H9 (cell line): ENCODE results near the gene KNSTRN. TPM values are rescaled to one million over a fixed set of nuclear protein-coding genes. Genes with fewer than 3 reads are reported as not detected.

Experiments used
- DNase-seq: peaks from one replicate; pipeline ENCODE4 v3.0.0-alpha.2; 2017
- H2AFZ ChIP-seq: one replicate; pipeline ENCODE4 v1.6.1; 2013; ENCODE audit warnings: mild to moderate bottlenecking, low read length, control low read depth, moderate library complexity
- H2AK5ac ChIP-seq: 2 replicates; pipeline ENCODE4 v1.6.1; 2013; ENCODE audit warnings: low read length, control low read depth, mixed read lengths; ENCODE audit not compliant: insufficient read length
- H2BK120ac ChIP-seq: one replicate; pipeline ENCODE4 v1.6.1; 2013; ENCODE audit warnings: low read depth, mild to moderate bottlenecking, low read length, control low read depth, inconsistent platforms; ENCODE audit not compliant: poor library complexity, severe bottlenecking
- H2BK12ac ChIP-seq: 2 replicates; pipeline ENCODE4 v1.6.1; 2013; ENCODE audit warnings: low read length, control low read depth, mixed read lengths, low read depth; ENCODE audit not compliant: insufficient read length
- H2BK15ac ChIP-seq: 2 replicates; pipeline ENCODE4 v1.6.1; 2013; ENCODE audit warnings: low read depth, low read length, control low read depth
- H2BK20ac ChIP-seq: one replicate; pipeline ENCODE4 v1.6.1; 2013; ENCODE audit warnings: low read depth, mild to moderate bottlenecking, low read length, control low read depth, inconsistent platforms; ENCODE audit not compliant: poor library complexity, severe bottlenecking
- H2BK5ac ChIP-seq: 2 replicates; pipeline ENCODE4 v1.6.1; 2013; ENCODE audit warnings: low read length, control low read depth, mixed read lengths; ENCODE audit not compliant: insufficient read length
- H3K14ac ChIP-seq: 2 replicates; pipeline ENCODE4 v1.6.1; 2013; ENCODE audit warnings: low read length, control low read depth; ENCODE audit not compliant: insufficient read depth
- H3K18ac ChIP-seq: 2 replicates; pipeline ENCODE4 v1.6.1; 2013; ENCODE audit warnings: low read depth, mild to moderate bottlenecking, mixed read lengths, low read length, control low read depth; ENCODE audit not compliant: insufficient read length
- H3K23ac ChIP-seq: 2 replicates; pipeline ENCODE4 v1.6.1; 2013; ENCODE audit warnings: low read length, control low read depth, mixed read lengths, low read depth; ENCODE audit not compliant: insufficient read length
- H3K23me2 ChIP-seq: 2 replicates; pipeline ENCODE4 v1.6.1; 2013; ENCODE audit warnings: low read depth, mild to moderate bottlenecking, mixed read lengths, low read length, control low read depth; ENCODE audit not compliant: insufficient read length, poor library complexity, severe bottlenecking
- H3K27ac ChIP-seq: 2 replicates; pipeline ENCODE4 v1.5.1; 2013; ENCODE audit warnings: low read length, control low read depth, mixed read lengths, low read depth; ENCODE audit not compliant: insufficient read length
- H3K27me3 ChIP-seq: 2 replicates; pipeline ENCODE4 v1.6.1; 2013; ENCODE audit warnings: low read length, control low read depth, inconsistent platforms; ENCODE audit not compliant: insufficient read depth
- H3K4ac ChIP-seq: 2 replicates; pipeline ENCODE4 v1.6.1; 2013; ENCODE audit warnings: low read depth, mild to moderate bottlenecking, control low read depth, inconsistent platforms, low read length, moderate library complexity
- H3K4me1 ChIP-seq: 2 replicates; pipeline ENCODE4 v1.6.1; 2013; ENCODE audit warnings: low read length, control low read depth, inconsistent platforms; ENCODE audit not compliant: insufficient read depth
- H3K4me2 ChIP-seq: 2 replicates; pipeline ENCODE4 v1.6.1; 2013; ENCODE audit warnings: low read length, control low read depth, mixed read lengths; ENCODE audit not compliant: insufficient read length, insufficient read depth
- H3K56ac ChIP-seq: 2 replicates; pipeline ENCODE4 v1.6.1; 2013; ENCODE audit warnings: low read depth, mild to moderate bottlenecking, mixed read lengths, low read length, control low read depth; ENCODE audit not compliant: insufficient read length
- H3K79me1 ChIP-seq: 2 replicates; pipeline ENCODE4 v1.6.1; 2013; ENCODE audit warnings: low read depth, mild to moderate bottlenecking, moderate library complexity, low read length, control low read depth, inconsistent platforms; ENCODE audit not compliant: insufficient read depth, poor library complexity, severe bottlenecking
- H3K79me2 ChIP-seq: 2 replicates; pipeline ENCODE4 v1.6.1; 2013; ENCODE audit warnings: low read length, control low read depth, inconsistent platforms; ENCODE audit not compliant: insufficient read depth
- H3K9ac ChIP-seq: 2 replicates; pipeline ENCODE4 v1.6.1; 2013; ENCODE audit warnings: low read length, control low read depth, mixed read lengths; ENCODE audit not compliant: insufficient read length; ENCODE audit errors: extremely low read depth
- H3K9me3 ChIP-seq: one replicate; pipeline ENCODE4 v1.6.1; 2013; ENCODE audit warnings: low read depth, low read length, inconsistent platforms; ENCODE audit not compliant: control insufficient read depth
- H3T11ph ChIP-seq: one replicate; pipeline ENCODE4 v1.6.1; 2013; ENCODE audit warnings: mild to moderate bottlenecking, low read length, control low read depth, inconsistent platforms
- H4K20me1 ChIP-seq: one replicate; pipeline ENCODE4 v1.6.1; 2013; ENCODE audit not compliant: control insufficient read depth, insufficient read length, insufficient read depth
- H4K5ac ChIP-seq: 2 replicates; pipeline ENCODE4 v1.6.1; 2013; ENCODE audit warnings: low read depth, mild to moderate bottlenecking, mixed read lengths, low read length, control low read depth; ENCODE audit not compliant: insufficient read length
- H4K8ac ChIP-seq: replicated peaks from 2 replicates; pipeline ENCODE4 v1.6.1; 2013; ENCODE audit warnings: low read length, control low read depth, mixed read lengths, low read depth; ENCODE audit not compliant: insufficient read length
- H4K91ac ChIP-seq: 2 replicates; pipeline ENCODE4 v1.6.1; 2013; ENCODE audit warnings: low read depth, mild to moderate bottlenecking, moderate library complexity, mixed read lengths, low read length, control low read depth; ENCODE audit not compliant: insufficient read length
- H3K27ac Mint-ChIP-seq, 3 experiments: 2 replicates in 2 of 3; 3 replicates in 1 of 3; pipeline ENCODE4 v1.8.0; 2020 to 2021; ENCODE audit warnings: mixed read lengths in 3 of 3, mild to moderate bottlenecking in 1 of 3, moderate library complexity in 1 of 3
- H3K27me3 Mint-ChIP-seq: 2 replicates; pipeline ENCODE4 v1.8.0; 2021; ENCODE audit warnings: low read depth, mild to moderate bottlenecking, moderate library complexity, mixed read lengths
- H3K36me3 Mint-ChIP-seq, 3 experiments: 2 replicates in 2 of 3; 3 replicates in 1 of 3; pipeline ENCODE4 v1.8.0; 2020 to 2021; ENCODE audit warnings: low read depth in 3 of 3, mixed read lengths in 3 of 3; ENCODE audit not compliant: insufficient read depth in 1 of 3
- H3K4me1 Mint-ChIP-seq, 2 experiments: 2 replicates each; pipeline ENCODE4 v1.8.0; 2020; ENCODE audit warnings: mixed read lengths in 2 of 2
- H3K4me3 Mint-ChIP-seq, 2 experiments: 2 replicates in 1 of 2; 3 replicates in 1 of 2; pipeline ENCODE4 v1.8.0; 2020 to 2021; ENCODE audit warnings: mild to moderate bottlenecking in 2 of 2, mixed read lengths in 2 of 2, moderate library complexity in 1 of 2
- H3K9me3 Mint-ChIP-seq, 2 experiments: 2 replicates in 1 of 2; 3 replicates in 1 of 2; pipeline ENCODE4 v1.8.0; 2020; ENCODE audit warnings: mild to moderate bottlenecking in 2 of 2, mixed read lengths in 2 of 2, moderate library complexity in 1 of 2
- CTCF ChIP-seq: fragments of 200-600 bp; sonication (generic); conservative IDR thresholded peaks from 3 replicates; pipeline ENCODE4 v1.8.0; 2021; ENCODE audit warnings: antibody characterized with exemption, mild to moderate bottlenecking
- WGBS: extraction: QIAGEN DNeasy Blood & Tissue Kit; methylation state at CpG from one replicate; pipeline ENCODE4 v1.1.7; 2013; ENCODE audit warnings: missing lambda C conversion rate, low lambda C conversion rate, mixed read lengths; ENCODE audit not compliant: insufficient read length; ENCODE audit errors: extremely low coverage; 5-methylcytosine and 5-hydroxymethylcytosine counted together
- total RNA-seq: library from RNA; stranded (reverse); gene quantifications from 2 replicates; pipeline ENCODE4 v1.2.1, GENCODE V29; 2021

The KNSTRN gene
- total RNA-seq, 1 experiment from 2014 or later = 53.9 TPM

GRCh38 chr15:40349163-40349562 lies 33.4 kb upstream of the KNSTRN start:
- H3K4me2 ChIP-seq = no peak overlapping the region
- TF ChIP-seq CTCF = no peak
- no peak overlapping the region for H2AK5ac ChIP-seq
- H2BK15ac ChIP-seq = no peak overlapping the region
- H3K4me3 Mint-ChIP-seq = no peak overlapping the region
- no peaks in the 10 kb centered on the region for H3K9me3 Mint-ChIP-seq
- peaks cover 12% of the 10 kb centered on the region for H3K27me3 Mint-ChIP-seq
- no peak overlapping the region for H2BK20ac ChIP-seq
- no peaks in the 10 kb centered on the region for H3K9me3 ChIP-seq
- H4K91ac ChIP-seq = no peak overlapping the region
- no peaks in the 10 kb centered on the region for H3K36me3 Mint-ChIP-seq
- H3T11ph ChIP-seq = no peak overlapping the region
- no peaks in the 10 kb centered on the region for H3K23me2 ChIP-seq
- no CpG with 5 or more reads among the region's 5 CpGs for WGBS
- H2BK5ac ChIP-seq = no peak overlapping the region
- no peak overlapping the region for H3K23ac ChIP-seq
- no peak overlapping the region for H3K4ac ChIP-seq
- no peaks in the 10 kb centered on the region for H3K4me1 ChIP-seq
- H3K27ac Mint-ChIP-seq = no peak overlapping the region
- H4K20me1 ChIP-seq = no peaks in the 10 kb centered on the region
- H3K56ac ChIP-seq = no peak overlapping the region
- H3K79me1 ChIP-seq = no peaks in the 10 kb centered on the region
- no peak overlapping the region for H4K8ac ChIP-seq
- no peak overlapping the region for H4K5ac ChIP-seq
- peaks cover 14 to 27% of the 10 kb centered on the region in 2 experiments for H3K4me1 Mint-ChIP-seq
- H3K14ac ChIP-seq = no peak overlapping the region
- H3K27me3 ChIP-seq = no peaks in the 10 kb centered on the region
- H3K18ac ChIP-seq = no peak overlapping the region
- no peak overlapping the region for H2BK120ac ChIP-seq
- no peak overlapping the region for H2BK12ac ChIP-seq
- no peak overlapping the region for H3K27ac ChIP-seq
- H3K9ac ChIP-seq = no peak overlapping the region
- DNase-seq = no peak
- H3K79me2 ChIP-seq = no peaks in the 10 kb centered on the region
- H2AFZ ChIP-seq = no peak overlapping the region
